Testis (tissue), 2 donors: Measurements from ENCODE around the gene MYO18B.

ENCODE experiments used
- POLR2A ChIP-seq: fragments of 450-650 bp; IDR thresholded peaks from one replicate; pipeline ENCODE4 v1.6.1; 2017; ENCODE audit warnings: antibody characterized with exemption, mild to moderate bottlenecking, moderate library complexity
- TF ChIP-seq, protein P1 (sequence below), 3 experiments: fragments of 450-650 bp in 2 of 3; fragments of 200-600 bp in 1 of 3; sonication (generic) in 1 of 3; IDR thresholded peaks; one replicate each; pipeline ENCODE4 v1.5.1; 2016 to 2019; ENCODE audit warnings: antibody characterized with exemption in 3 of 3, mild to moderate bottlenecking in 2 of 3, moderate library complexity in 1 of 3

- TF ChIP-seq POLR2A, result no peak
- TF ChIP-seq, protein P1, sequence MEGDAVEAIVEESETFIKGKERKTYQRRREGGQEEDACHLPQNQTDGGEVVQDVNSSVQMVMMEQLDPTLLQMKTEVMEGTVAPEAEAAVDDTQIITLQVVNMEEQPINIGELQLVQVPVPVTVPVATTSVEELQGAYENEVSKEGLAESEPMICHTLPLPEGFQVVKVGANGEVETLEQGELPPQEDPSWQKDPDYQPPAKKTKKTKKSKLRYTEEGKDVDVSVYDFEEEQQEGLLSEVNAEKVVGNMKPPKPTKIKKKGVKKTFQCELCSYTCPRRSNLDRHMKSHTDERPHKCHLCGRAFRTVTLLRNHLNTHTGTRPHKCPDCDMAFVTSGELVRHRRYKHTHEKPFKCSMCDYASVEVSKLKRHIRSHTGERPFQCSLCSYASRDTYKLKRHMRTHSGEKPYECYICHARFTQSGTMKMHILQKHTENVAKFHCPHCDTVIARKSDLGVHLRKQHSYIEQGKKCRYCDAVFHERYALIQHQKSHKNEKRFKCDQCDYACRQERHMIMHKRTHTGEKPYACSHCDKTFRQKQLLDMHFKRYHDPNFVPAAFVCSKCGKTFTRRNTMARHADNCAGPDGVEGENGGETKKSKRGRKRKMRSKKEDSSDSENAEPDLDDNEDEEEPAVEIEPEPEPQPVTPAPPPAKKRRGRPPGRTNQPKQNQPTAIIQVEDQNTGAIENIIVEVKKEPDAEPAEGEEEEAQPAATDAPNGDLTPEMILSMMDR (IDR thresholded peaks at IDR 0.05), result no peak
Observed at GRCh38 chr22:25744694-25745093, 2.7 kb downstream of the MYO18B start.
